ENCODE results near the gene SF3B3. TPM values are rescaled to one million over a fixed set of nuclear protein-coding genes. Genes with fewer than 3 reads are reported as not detected.
A peak's percentile ranks its signal among the peaks of the same experiment; 100 is the strongest.

Gene SF3B3
- 131 TPM for total RNA-seq
- long read RNA-seq, full-length matches to known transcripts = 18 of 29 reads
- long read RNA-seq, partial matches to known transcripts = 9 of 29 reads
- long read RNA-seq, other reads (novel, unspliced or antisense) = 2 of 29 reads

GRCh38 chr16:70523743-70524398 is at the start of gene SF3B3:
SF3B3 (plus strand) TSS chr16:70523816; CDS start chr16:70526657, 2,841 bp downstream.
- ATAC-seq (peak; percentile 89), DNase-seq (ENCODE audit: missing footprints) (peak; percentile 85)
- intact Hi-C loops (cut with DNase I) = loop anchor here (5.0 kb wide), 1 partner anchor 248 kb away; no protein-coding TSS in a partner anchor

GRCh38 chr16:70474320-70475053 is 49.1 kb upstream of the SF3B3 start:
- no peak for DNase-seq (ENCODE audit: missing footprints)
- intact Hi-C loops (cut with DNase I) = no loop called here
- ATAC-seq = no peak

- ATAC-seq (no peak), DNase-seq (ENCODE audit: missing footprints) (no peak)
- intact Hi-C loops (cut with DNase I) = no loop called here
Measured at GRCh38 chr16:70475054-70475871, 48.4 kb upstream of the SF3B3 start.

DNA sequence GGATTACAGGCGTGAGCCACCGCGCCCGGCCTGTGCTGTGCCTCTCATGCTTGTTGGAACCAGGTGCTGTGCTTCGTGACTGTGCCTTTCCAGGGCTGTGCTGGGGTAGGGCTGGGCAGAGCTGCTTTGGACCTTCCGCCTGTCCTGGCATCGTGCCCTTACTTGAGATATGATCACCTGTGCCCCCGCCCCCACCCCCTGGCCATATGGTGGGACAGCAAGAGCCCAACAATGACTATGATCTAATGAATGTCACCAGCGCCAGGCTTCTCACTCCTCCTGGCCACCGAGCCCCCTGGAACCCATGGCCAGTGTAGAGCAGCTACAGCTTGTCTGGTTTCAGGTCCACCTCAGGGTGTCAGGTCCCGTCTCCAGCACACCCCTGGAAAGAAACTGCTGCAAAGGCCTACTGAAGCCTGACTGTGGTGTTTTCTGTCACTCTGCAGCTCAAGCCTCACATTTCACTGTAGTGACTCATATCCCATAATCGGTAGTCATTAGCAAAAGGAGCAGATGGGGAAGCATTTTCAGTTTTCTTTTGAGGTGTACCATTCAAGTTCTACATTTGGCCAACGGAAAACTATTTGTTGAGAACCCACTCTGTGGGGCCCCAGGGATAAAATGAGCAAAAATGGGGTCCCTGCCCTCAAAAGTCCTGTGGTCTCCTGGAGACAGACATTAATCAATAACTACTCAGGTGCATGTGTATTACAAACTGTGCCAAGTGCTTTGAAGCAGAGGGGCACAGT is 47.2 kb upstream of the SF3B3 start:
- no peak for ATAC-seq
- intact Hi-C loops (cut with DNase I) = no loop called here
- DNase-seq (ENCODE audit: missing footprints) = no peak

DNA sequence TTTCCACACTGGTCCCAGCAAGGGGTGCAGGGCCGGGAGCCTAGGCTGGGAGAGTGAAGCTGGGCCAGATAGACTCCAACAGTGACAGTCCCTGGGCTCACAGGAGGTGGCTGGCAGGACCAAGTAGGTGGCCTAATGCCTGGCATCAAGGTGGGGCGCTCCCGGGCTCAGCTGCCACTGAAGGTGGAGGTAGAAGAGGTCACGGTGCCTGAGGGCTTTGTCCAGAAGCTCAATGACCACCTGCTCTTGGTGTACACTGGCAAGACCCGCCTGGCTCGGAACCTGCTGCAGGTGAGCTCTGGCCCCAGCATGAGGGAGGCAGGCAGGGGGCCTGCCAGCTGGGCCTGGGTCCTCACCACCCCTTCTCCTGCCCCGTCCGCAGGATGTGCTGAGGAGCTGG is 45.4 kb upstream of the SF3B3 start:
- intact Hi-C loops (cut with DNase I) = no loop called here
- DNase-seq (ENCODE audit: missing footprints) = no peak
- ATAC-seq = no peak

DNA sequence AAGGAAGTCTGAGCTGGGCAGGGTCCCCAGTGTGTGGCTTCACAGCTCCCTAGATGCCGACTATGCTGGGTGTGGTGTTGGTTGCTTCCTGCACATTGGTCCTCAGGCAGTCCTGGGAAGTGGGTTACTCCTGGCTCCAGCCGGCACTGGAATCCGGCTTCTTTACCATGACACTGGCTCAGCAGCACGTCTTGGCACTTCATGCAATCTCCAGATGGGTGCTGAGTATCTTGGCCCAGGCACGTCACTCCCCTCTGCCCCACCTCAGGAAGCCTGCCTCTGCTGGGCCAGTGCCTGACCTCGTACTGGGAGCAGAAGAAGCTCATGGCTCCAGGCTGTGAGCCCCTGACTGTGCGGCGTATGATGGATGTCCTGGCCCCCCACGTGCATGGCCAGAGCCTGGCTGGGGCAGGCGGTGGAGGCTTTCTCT is 44.7 kb upstream of the SF3B3 start:
- intact Hi-C loops (cut with DNase I) = no loop called here
- ATAC-seq (peak; percentile 30), DNase-seq (ENCODE audit: missing footprints) (no peak)

- ATAC-seq (peak; percentile 7), DNase-seq (ENCODE audit: missing footprints) (no peak)
- intact Hi-C loops (cut with DNase I) = no loop called here
Measured at GRCh38 chr16:70480127-70481105, 43.2 kb upstream of the SF3B3 start.

- intact Hi-C loops (cut with DNase I) = no loop called here
- DNase-seq (ENCODE audit: missing footprints) = no peak
- no peak for ATAC-seq
Measured at GRCh38 chr16:70481929-70482536, 41.6 kb upstream of the SF3B3 start.

DNA sequence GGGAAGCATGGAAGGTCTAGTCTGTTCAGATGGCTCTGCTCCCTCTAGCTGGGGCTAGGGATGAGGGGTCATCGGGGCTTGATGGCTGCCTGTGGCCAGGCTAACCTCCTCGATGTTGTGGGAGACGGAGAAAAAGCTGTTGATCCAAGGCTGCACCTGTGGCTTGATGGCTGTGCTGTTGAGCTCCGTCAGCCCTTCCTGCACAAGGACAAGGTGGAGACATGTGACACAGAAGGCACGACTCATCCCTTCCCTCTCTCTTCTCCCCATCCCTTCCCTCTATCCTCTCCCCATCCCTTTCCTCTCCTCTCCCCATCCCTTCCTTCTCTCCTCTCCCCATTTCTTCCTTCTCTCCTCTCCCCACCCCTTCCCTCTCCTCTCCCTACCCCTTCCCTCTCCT is 41.0 kb upstream of the SF3B3 start:
- intact Hi-C loops (cut with DNase I) = no loop called here
- ATAC-seq (no peak), DNase-seq (ENCODE audit: missing footprints) (no peak)

- DNase-seq (ENCODE audit: missing footprints) (no peak), ATAC-seq (no peak)
- intact Hi-C loops (cut with DNase I) = no loop called here
Measured at GRCh38 chr16:70483426-70483825, 40.2 kb upstream of the SF3B3 start.

DNA sequence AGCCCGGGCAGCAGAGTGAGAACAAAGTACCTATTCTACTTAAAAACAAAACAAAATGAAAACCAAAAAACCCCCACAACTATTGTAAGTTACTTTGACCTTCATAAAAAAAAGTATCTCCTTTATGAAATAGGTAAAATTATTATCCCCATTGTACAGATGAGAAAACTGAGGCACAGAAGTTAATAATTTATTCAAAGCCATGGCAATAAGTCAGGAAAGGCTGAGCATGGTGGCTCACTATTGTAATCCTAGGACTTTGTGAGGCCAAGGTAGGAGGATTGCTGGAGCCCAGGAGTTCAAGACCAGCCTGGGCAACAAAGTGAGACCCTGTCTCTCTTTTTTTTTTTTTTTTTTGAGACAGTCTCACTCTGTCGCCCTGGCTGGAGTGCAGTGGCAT is 38.7 kb upstream of the SF3B3 start:
- intact Hi-C loops (cut with DNase I) = no loop called here
- ATAC-seq (no peak), DNase-seq (ENCODE audit: missing footprints) (no peak)

GRCh38 chr16:70490261-70490660 is 33.4 kb upstream of the SF3B3 start:
- ATAC-seq (peak; percentile 26), DNase-seq (ENCODE audit: missing footprints) (no peak)
- intact Hi-C loops (cut with DNase I) = no loop called here

- ATAC-seq = no peak
- intact Hi-C loops (cut with DNase I) = no loop called here
- no peak for DNase-seq (ENCODE audit: missing footprints)
Measured at GRCh38 chr16:70493802-70494201, 29.8 kb upstream of the SF3B3 start.

DNA sequence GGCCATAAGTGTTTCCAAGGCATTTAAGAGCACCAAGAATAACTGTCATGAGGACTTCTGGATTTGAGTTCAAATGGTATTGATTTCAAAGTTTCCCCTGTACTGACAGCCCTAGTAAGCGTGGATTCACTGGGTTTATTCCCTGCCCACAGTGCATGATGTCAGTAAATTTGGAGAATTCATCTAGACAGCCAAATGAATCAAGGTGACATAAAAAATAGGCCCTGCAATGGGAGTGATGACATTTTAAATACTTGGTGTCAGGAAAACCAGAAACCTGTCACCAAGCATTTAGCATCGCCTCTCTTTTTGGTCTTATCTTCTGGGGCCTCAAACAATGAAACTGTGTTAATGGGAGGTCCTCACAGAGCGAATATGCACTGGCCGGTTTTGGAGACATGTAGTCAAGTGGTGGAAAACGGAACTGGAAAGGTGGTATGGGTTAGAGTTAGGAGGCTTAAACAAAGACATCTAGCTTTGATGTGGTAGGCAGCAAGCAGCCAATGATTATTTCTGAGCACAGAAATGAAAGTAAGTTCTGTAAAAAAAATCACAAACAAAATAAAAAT is 29.3 kb upstream of the SF3B3 start:
- ATAC-seq (peak; percentile 64), DNase-seq (ENCODE audit: missing footprints) (no peak)
- intact Hi-C loops (cut with DNase I) = no loop called here

DNA sequence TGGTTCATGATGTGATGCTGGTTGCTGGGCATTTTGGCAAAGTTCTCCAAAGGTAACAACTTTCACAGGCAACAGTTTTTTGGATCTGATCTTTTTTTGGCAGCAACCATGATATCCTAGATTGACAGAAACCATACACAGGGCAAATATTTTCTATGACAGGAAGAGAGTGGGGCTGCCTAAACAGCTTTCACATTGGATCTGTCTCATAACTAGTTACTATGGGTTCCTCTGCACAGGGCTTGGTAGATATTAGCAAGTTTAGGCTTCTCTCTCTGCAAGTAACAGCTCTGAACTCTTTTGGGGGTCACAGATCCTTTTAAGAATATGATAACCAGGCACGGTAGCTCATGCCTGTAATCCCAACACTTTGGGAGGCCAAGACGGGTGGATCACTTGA is 28.8 kb upstream of the SF3B3 start:
- ATAC-seq (no peak), DNase-seq (ENCODE audit: missing footprints) (no peak)
- intact Hi-C loops (cut with DNase I) = no loop called here

- intact Hi-C loops (cut with DNase I) = no loop called here
- DNase-seq (ENCODE audit: missing footprints) (no peak), ATAC-seq (no peak)
Measured at GRCh38 chr16:70495425-70496182, 28.0 kb upstream of the SF3B3 start.
